WI38 (cell line): ENCODE measurements around the gene FGF14.

Experiments used
- H3K4me3 ChIP-seq: 2 replicates; pipeline ENCODE4 v1.5.1; 2011; ENCODE audit warnings: low read depth, mild to moderate bottlenecking, control low read depth, low read length
- TF ChIP-seq, protein P1 (sequence below): IDR thresholded peaks from 2 replicates; pipeline ENCODE4 v1.5.1; 2012; ENCODE audit warnings: low read depth, mild to moderate bottlenecking, control low read depth, low read length

The FGF14 gene

DNA sequence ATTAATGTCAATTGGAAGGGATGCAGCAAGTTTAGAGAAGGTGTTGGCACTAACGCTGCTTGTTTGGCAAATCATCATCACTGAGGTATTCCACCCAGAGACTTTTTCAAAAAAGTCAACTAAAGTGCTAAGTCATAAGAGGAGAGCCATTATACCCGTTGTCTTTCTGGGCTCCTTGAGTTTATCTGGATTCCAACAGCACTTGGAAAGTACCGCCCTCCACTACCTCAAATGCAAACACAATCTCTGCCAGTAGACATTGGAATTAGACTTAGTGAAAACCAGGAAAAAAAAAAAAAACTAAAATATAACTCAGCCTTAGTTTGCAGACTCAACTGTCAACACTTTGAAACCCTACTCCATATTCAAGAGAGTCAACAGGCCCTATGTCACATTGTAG, 683.4 kb downstream of the FGF14 start:
- H3K4me3 ChIP-seq, result no peak overlapping the region
- TF ChIP-seq, protein P1, sequence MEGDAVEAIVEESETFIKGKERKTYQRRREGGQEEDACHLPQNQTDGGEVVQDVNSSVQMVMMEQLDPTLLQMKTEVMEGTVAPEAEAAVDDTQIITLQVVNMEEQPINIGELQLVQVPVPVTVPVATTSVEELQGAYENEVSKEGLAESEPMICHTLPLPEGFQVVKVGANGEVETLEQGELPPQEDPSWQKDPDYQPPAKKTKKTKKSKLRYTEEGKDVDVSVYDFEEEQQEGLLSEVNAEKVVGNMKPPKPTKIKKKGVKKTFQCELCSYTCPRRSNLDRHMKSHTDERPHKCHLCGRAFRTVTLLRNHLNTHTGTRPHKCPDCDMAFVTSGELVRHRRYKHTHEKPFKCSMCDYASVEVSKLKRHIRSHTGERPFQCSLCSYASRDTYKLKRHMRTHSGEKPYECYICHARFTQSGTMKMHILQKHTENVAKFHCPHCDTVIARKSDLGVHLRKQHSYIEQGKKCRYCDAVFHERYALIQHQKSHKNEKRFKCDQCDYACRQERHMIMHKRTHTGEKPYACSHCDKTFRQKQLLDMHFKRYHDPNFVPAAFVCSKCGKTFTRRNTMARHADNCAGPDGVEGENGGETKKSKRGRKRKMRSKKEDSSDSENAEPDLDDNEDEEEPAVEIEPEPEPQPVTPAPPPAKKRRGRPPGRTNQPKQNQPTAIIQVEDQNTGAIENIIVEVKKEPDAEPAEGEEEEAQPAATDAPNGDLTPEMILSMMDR, result no peak

DNA sequence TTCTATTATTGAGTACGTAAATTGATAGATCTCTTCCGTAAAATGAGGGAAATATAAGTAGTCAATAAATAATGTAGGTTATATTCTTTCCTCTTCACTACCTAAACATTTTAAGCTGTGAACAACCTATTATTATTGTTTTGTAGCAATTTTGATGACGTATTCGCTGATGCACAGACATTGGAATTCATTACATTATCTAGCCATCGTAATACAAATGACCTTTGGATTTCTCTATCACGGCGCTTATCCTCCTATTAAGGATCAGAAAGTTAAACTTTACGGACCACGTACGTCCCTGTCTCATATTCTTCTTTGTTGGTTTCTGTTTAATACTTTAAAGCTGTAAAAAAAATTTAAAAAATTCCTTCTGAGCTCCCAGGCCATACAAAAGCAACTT, 684.5 kb downstream of the FGF14 start:
- TF ChIP-seq, protein P1, result no peak
- no peak overlapping the region for H3K4me3 ChIP-seq

DNA sequence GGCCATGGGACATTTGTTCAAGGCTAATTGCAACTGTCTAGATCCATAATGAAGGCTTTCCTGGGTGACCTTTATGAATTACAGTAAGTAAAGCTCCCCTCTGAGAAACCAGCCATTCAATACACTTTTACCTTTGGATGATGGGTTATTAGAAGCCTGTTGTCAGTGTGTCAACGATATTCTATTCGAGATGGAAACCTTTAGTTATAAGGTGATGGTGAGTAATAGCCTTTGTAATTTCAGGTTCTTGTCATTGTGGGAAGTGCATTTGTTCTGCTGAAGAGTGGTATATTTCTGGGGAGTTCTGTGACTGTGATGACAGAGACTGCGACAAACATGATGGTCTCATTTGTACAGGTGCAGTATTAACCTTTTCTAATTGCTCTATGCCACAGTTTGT, 687.7 kb downstream of the FGF14 start:
- TF ChIP-seq, protein P1, result no peak

DNA sequence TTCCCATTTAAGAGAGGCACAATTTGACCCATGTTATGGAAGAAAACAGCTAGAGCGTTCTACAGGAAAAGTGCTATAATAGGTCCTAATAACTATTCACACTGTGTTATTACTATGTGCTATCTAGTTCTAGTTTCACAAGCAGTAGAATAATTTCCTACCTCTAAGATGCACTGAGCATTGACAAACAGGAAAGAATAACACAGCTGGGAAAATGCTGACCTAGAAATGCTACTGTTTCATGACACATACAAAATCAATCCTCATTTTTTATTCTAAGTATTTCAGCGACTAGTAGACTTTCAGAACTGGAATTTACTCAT, 689.9 kb downstream of the FGF14 start:
- TF ChIP-seq, protein P1, result no peak
- H3K4me3 ChIP-seq, result no peak overlapping the region

More for the DNA sequence above, 687.7 kb downstream of the FGF14 start:
- H3K4me3 ChIP-seq, result no peak overlapping the region

DNA sequence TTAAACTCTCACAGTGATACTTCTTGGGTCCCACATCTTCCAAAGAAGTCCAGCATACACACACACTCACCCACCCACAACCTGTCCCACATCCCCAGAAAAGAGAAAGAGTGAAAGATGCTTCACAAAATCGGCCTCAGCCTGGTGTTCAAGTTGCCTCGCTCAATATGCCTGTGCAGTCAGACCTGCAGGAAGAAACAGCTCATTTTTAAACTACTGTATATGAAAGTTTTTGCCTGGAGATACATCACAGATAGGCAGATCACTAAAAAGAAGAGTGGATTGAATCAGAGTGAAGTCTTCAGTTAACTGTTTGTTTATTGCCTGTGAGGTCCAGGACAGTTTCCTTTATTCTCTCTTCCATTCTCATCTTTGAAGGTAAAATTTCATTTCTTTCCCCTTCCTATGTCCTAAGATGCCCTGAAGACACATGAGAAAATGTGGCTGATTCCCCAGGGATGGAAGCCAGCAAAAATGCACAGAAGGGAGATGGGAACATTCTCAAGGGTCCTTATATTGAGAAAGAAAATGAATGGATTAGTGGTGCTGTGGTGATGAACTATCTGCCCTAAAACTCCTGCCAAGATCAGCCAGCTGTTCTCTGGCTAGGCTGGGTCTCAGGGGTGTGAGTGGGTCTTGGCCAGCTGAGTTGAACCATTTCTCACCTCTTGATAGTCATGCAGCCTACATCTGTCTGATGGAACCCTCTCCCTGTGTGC, 690.4 kb downstream of the FGF14 start:
- TF ChIP-seq, protein P1, result no peak

DNA sequence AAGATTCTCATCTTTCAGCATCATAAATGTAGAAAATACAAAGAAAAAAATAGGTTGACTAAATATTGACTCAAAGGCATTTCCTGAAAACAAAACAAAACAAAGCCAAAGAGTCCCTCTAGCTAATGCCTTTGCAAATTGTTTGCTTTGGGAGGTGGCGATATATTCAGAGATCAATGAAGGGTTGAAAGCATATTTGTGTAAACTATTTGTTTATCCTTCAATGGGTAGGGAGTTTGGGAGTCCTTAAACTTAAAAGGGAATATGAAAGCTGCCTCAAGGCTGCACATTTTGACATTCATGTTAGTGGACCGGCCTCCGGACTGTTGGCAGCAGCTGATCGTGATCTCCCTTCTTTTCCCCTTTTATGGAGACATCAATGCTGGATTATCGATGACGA, 691.9 kb downstream of the FGF14 start:
- TF ChIP-seq, protein P1, result no peak

More for the DNA sequence above, 690.4 kb downstream of the FGF14 start:
- no peak overlapping the region for H3K4me3 ChIP-seq

DNA sequence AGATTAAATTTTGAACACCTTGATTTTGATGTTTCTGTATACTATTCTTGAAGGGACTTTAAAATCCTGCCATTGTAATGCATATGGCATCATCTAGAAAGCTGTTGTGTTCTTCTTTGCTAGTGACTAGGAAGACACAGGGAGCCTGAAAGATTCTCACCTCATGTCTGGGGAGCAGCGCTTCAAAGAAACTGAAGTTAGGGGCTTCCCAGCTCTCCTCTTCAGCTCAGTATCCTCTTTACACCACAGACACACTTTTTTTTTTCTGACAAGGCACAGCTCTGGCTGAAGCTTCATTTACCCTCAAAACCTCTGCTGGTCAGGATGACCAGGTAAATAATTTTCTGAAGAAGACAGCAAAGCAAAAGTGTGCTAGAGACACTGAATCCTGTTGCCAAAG, 693.7 kb downstream of the FGF14 start:
- no peak overlapping the region for H3K4me3 ChIP-seq
- TF ChIP-seq, protein P1, result no peak

More for the DNA sequence above, 691.9 kb downstream of the FGF14 start:
- no peak overlapping the region for H3K4me3 ChIP-seq
